ENCODE data around the gene CT47B1. TPM values are rescaled to one million over a fixed set of nuclear protein-coding genes. Genes with fewer than 3 reads are reported as not detected.

Gene CT47B1
- total and polyA plus RNA-seq, 2 donors (not counting 3 experiments of a cell fraction or from before 2014, with no cell fraction given): not detected

- ChIA-PET POLR2A (no interaction called here), CTCF (interaction anchor here (1.5 to 2.6 kb wide), 2 partner anchors 8 to 67 kb away, joined by 3 to 16 read pairs; no protein-coding TSS in a partner anchor)
- FAIRE-seq (no peak), DNase-seq (ENCODE audit: low read depth, low spot score) (no peak)
- Histone ChIP-seq H3K4me2 (ENCODE audit: insufficient read depth, low read length) (no peak overlapping the region), H3K27ac (ENCODE audit: insufficient read depth, low read depth, low read length) (no peak overlapping the region), H3K9me3 (replicated peaks; ENCODE audit: control insufficient read depth, insufficient read depth, low read length) (no peaks in the 10 kb centered on the region), H4K20me1 (replicated peaks; ENCODE audit: control insufficient read depth, extremely low read depth, insufficient read depth, low read length) (no peaks in the 10 kb centered on the region), H3K27me3 (ENCODE audit: control insufficient read depth in 2 of 2, insufficient read depth in 2 of 2, low read length in 2 of 2) (no peaks in the 10 kb centered on the region), H3K79me2 (ENCODE audit: control insufficient read depth, insufficient read depth, low read length) (no peaks in the 10 kb centered on the region), H3K36me3 (ENCODE audit: control insufficient read depth in 2 of 2, extremely low read depth in 1 of 2, insufficient read depth in 2 of 2, low read length in 2 of 2) (no peaks in the 10 kb centered on the region), H3K9me1 (replicated peaks; ENCODE audit: control insufficient read depth, extremely low read depth, insufficient read depth, low read length) (no peaks in the 10 kb centered on the region), H3K4me3 (replicated peaks in 1 of 3; ENCODE audit: insufficient read depth in 1 of 3, low read depth in 1 of 3, low read length in 3 of 3) (no peak overlapping the region), H2AFZ (ENCODE audit: low read depth, low read length) (no peak overlapping the region), H3K4me1 (ENCODE audit: control insufficient read depth, extremely low read depth, insufficient read depth, low read length) (no peaks in the 10 kb centered on the region), H3K9ac (replicated peaks; ENCODE audit: extremely low read depth, insufficient read depth, low read length) (no peak overlapping the region)
- dilution Hi-C loops (cut with MboI; ENCODE audit: extremely low pct_ligation_motif_present, low sequenced_read_pairs): no loop called here
- intact Hi-C loops (cut with micrococcal nuclease): loop anchor here (1.0 kb wide), 1 partner anchor 67 kb away; no protein-coding TSS in a partner anchor
- BruUV-seq (replicated peaks): no TSS peak
- no peak for TF ChIP-seq JUN (IDR thresholded peaks at IDR 0.05; ENCODE audit: borderline replicate concordance, insufficient read depth, insufficient read length, low read depth)
- TF ChIP-seq POLR2A (IDR thresholded peaks at IDR 0.05; ENCODE audit: low read depth, low read length): no peak
- TF ChIP-seq MAX (IDR thresholded peaks at IDR 0.05; ENCODE audit: insufficient read depth, insufficient read length): no peak
- TF ChIP-seq CTCF (IDR thresholded peaks at IDR 0.05; ENCODE audit: extremely low read depth in 1 of 2, insufficient read depth in 1 of 2, low read depth in 1 of 2, low read length in 2 of 2): peak; percentile 7 to 13
Observed at GRCh38 chrX:120857240-120857639, 18.4 kb downstream of the CT47B1 start.

- no TSS peak for BruUV-seq (replicated peaks)
- H2AFZ ChIP-seq (ENCODE audit: low read depth, low read length): no peak overlapping the region
- H3K9me3 ChIP-seq (replicated peaks; ENCODE audit: control insufficient read depth, insufficient read depth, low read length): no peaks in the 10 kb centered on the region
- H3K36me3 ChIP-seq (ENCODE audit: control insufficient read depth in 2 of 2, extremely low read depth in 1 of 2, insufficient read depth in 2 of 2, low read length in 2 of 2): no peaks in the 10 kb centered on the region
- dilution Hi-C loops (cut with MboI; ENCODE audit: extremely low pct_ligation_motif_present, low sequenced_read_pairs) (no loop called here), intact Hi-C loops (cut with micrococcal nuclease) (no loop called here)
- no peaks in the 10 kb centered on the region for H4K20me1 ChIP-seq (replicated peaks; ENCODE audit: control insufficient read depth, extremely low read depth, insufficient read depth, low read length)
- no peaks in the 10 kb centered on the region for H3K27me3 ChIP-seq (ENCODE audit: control insufficient read depth in 2 of 2, insufficient read depth in 2 of 2, low read length in 2 of 2)
- H3K27ac ChIP-seq (ENCODE audit: insufficient read depth, low read depth, low read length): no peak overlapping the region
- ChIA-PET POLR2A (no interaction called here), CTCF (no interaction called here)
- no peak overlapping the region for H3K9ac ChIP-seq (replicated peaks; ENCODE audit: extremely low read depth, insufficient read depth, low read length)
- no peaks in the 10 kb centered on the region for H3K9me1 ChIP-seq (replicated peaks; ENCODE audit: control insufficient read depth, extremely low read depth, insufficient read depth, low read length)
- no peak overlapping the region for H3K4me2 ChIP-seq (ENCODE audit: insufficient read depth, low read length)
- DNase-seq (ENCODE audit: low read depth, low spot score) (peak; percentile 2), FAIRE-seq (no peak)
- TF ChIP-seq CTCF (IDR thresholded peaks at IDR 0.05; ENCODE audit: extremely low read depth in 1 of 2, insufficient read depth in 1 of 2, low read depth in 1 of 2, low read length in 2 of 2) (no peak), POLR2A (IDR thresholded peaks at IDR 0.05; ENCODE audit: low read depth, low read length) (no peak), EZH2 (IDR thresholded peaks at IDR 0.05; ENCODE audit: borderline replicate concordance, low read depth, low read length, severe bottlenecking) (no peak)
- peaks cover 11% of the 10 kb centered on the region for H3K4me1 ChIP-seq (ENCODE audit: control insufficient read depth, extremely low read depth, insufficient read depth, low read length)
- no peaks in the 10 kb centered on the region for H3K79me2 ChIP-seq (ENCODE audit: control insufficient read depth, insufficient read depth, low read length)
- no peak overlapping the region for H3K4me3 ChIP-seq (replicated peaks in 1 of 3; ENCODE audit: insufficient read depth in 1 of 3, low read depth in 1 of 3, low read length in 3 of 3)
Observed at GRCh38 chrX:120840827-120841226, 34.8 kb downstream of the CT47B1 start.
